Uterus (tissue), 2 donors: ENCODE results near the gene SUCLA2.

Experiments used
- POLR2A ChIP-seq, 2 donors: fragments of 450-650 bp; IDR thresholded peaks; one replicate each; pipeline ENCODE4 v1.6.1; 2016; ENCODE audit warnings: antibody characterized with exemption in 2 of 2, mild to moderate bottlenecking in 1 of 2, moderate library complexity in 1 of 2
- TF ChIP-seq, protein P1 (sequence below), 4 experiments: fragments of 200-600 bp in 2 of 4; fragments of 450-650 bp in 2 of 4; sonication (generic) in 2 of 4; IDR thresholded peaks; one replicate each; pipeline ENCODE4 v1.5.1; 2016 to 2019; ENCODE audit warnings: antibody characterized with exemption in 4 of 4, mild to moderate bottlenecking in 2 of 4, moderate library complexity in 1 of 4

DNA sequence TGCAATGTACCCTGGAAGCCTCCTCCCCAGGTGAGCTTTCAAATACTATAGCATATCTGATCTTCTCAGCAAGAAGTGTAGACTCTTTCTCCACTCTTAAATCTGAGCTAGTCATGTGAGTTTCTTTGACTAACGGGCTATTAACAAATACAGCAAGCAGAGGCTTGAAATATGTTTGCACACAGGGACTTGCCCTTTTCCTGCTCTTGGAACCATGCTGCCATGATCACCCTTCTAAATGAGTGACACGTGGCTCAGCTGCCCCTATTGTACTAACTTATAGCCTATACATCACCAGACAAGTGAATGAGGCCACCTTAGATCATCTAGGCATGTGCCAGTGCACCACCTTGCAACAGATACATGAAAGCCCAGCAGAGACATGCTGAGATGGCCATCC lies 13.3 kb upstream of the SUCLA2 start:
- TF ChIP-seq, protein P1, sequence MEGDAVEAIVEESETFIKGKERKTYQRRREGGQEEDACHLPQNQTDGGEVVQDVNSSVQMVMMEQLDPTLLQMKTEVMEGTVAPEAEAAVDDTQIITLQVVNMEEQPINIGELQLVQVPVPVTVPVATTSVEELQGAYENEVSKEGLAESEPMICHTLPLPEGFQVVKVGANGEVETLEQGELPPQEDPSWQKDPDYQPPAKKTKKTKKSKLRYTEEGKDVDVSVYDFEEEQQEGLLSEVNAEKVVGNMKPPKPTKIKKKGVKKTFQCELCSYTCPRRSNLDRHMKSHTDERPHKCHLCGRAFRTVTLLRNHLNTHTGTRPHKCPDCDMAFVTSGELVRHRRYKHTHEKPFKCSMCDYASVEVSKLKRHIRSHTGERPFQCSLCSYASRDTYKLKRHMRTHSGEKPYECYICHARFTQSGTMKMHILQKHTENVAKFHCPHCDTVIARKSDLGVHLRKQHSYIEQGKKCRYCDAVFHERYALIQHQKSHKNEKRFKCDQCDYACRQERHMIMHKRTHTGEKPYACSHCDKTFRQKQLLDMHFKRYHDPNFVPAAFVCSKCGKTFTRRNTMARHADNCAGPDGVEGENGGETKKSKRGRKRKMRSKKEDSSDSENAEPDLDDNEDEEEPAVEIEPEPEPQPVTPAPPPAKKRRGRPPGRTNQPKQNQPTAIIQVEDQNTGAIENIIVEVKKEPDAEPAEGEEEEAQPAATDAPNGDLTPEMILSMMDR (IDR thresholded peaks at IDR 0.05), result no peak
- TF ChIP-seq POLR2A (IDR thresholded peaks at IDR 0.05), result no peak
